Fibroblast of lung (primary cell): ENCODE results near the gene AQP5.

Source experiments
- EZH2 ChIP-seq: IDR thresholded peaks from 2 replicates; pipeline ENCODE4 v1.5.1; 2012; ENCODE audit warnings: low read length, control low read depth, mild to moderate bottlenecking; ENCODE audit errors: missing control alignments
- TF ChIP-seq, protein P1 (sequence below), 2 donors: IDR thresholded peaks in 1 of 2; conservative IDR thresholded peaks in 1 of 2; 1 replicate in 1 of 2; 2 replicates in 1 of 2; pipeline ENCODE4 v1.5.1; 2011 to 2012; ENCODE audit warnings: low read length in 2 of 2, control low read depth in 1 of 2, inconsistent platforms in 1 of 2, low read depth in 1 of 2, mild to moderate bottlenecking in 1 of 2

DNA sequence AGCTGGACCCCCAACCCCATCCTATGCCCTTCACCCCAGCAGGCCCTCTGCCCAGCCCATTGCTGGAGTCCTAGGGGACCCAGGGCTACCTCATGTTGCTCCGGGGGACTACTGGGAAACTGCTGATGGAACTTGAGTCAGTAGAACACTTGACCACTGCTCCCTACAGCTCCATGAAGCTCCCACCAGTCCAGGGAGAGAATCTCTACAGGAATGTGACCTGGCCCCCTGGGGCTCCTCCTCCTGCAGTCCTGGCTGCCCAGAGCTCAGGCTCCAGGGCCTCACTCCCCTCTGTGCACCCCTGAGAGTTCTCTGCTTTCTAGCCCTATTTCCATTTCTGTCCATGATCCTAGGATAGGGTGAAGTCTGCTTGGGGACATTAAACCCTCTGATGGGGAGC lies 22.0 kb upstream of the AQP5 start:
- TF ChIP-seq, protein P1, sequence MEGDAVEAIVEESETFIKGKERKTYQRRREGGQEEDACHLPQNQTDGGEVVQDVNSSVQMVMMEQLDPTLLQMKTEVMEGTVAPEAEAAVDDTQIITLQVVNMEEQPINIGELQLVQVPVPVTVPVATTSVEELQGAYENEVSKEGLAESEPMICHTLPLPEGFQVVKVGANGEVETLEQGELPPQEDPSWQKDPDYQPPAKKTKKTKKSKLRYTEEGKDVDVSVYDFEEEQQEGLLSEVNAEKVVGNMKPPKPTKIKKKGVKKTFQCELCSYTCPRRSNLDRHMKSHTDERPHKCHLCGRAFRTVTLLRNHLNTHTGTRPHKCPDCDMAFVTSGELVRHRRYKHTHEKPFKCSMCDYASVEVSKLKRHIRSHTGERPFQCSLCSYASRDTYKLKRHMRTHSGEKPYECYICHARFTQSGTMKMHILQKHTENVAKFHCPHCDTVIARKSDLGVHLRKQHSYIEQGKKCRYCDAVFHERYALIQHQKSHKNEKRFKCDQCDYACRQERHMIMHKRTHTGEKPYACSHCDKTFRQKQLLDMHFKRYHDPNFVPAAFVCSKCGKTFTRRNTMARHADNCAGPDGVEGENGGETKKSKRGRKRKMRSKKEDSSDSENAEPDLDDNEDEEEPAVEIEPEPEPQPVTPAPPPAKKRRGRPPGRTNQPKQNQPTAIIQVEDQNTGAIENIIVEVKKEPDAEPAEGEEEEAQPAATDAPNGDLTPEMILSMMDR (conservative IDR thresholded peaks at IDR 0.05 in 1 of 2, IDR thresholded peaks at IDR 0.05 in 1 of 2; ENCODE audit: low read depth in 1 of 2, low read length in 2 of 2) = no peak
- TF ChIP-seq EZH2 = no peak
